Loucy (cell line): ENCODE results near the gene GRSF1.
A peak's percentile ranks its signal among the peaks of the same experiment; 100 is the strongest.

ENCODE experiments used
- H2AFZ ChIP-seq: fragments of 200-600 bp; sonication (generic); 2 replicates; pipeline ENCODE4 v1.6.0; 2016; ENCODE audit warnings: antibody characterized with exemption, mild to moderate bottlenecking, low read length, moderate library complexity
- H3F3A ChIP-seq: fragments of 200-600 bp; 2 replicates; pipeline ENCODE4 v1.6.0; 2016; ENCODE audit warnings: antibody characterized with exemption, low read depth, mild to moderate bottlenecking
- H3K27me3 ChIP-seq: fragments of 200-600 bp; sonication (generic); 2 replicates; pipeline ENCODE4 v1.6.1; 2014; ENCODE audit warnings: low read length, mild to moderate bottlenecking; ENCODE audit not compliant: insufficient read depth, poor library complexity, severe bottlenecking
- H3K36me3 ChIP-seq: fragments of 200-600 bp; sonication (generic); 2 replicates; pipeline ENCODE4 v1.6.1; 2016; ENCODE audit warnings: low read length; ENCODE audit not compliant: insufficient read depth
- H3K4me1 ChIP-seq: fragments of 200-600 bp; sonication (generic); 2 replicates; pipeline ENCODE4 v1.5.1; 2014; ENCODE audit warnings: low read length, mild to moderate bottlenecking; ENCODE audit not compliant: insufficient read depth, poor library complexity, severe bottlenecking
- H3K4me2 ChIP-seq: fragments of 200-600 bp; sonication (generic); 2 replicates; pipeline ENCODE4 v1.6.0; 2014; ENCODE audit warnings: antibody characterized with exemption, low read length, low read depth, mild to moderate bottlenecking; ENCODE audit not compliant: poor library complexity, severe bottlenecking
- H3K4me3 ChIP-seq: fragments of 200-600 bp; sonication (generic); 2 replicates; pipeline ENCODE4 v1.5.1; 2014; ENCODE audit warnings: low read length, mild to moderate bottlenecking, mixed read lengths; ENCODE audit not compliant: poor library complexity, severe bottlenecking
- H3K79me2 ChIP-seq: fragments of 200-600 bp; sonication (generic); 2 replicates; pipeline ENCODE4 v1.6.1; 2014; ENCODE audit warnings: low read length; ENCODE audit not compliant: insufficient read depth
- H3K9ac ChIP-seq: fragments of 200-600 bp; sonication (generic); 2 replicates; pipeline ENCODE4 v1.6.0; 2014; ENCODE audit warnings: mild to moderate bottlenecking, low read depth, low read length, moderate library complexity; ENCODE audit not compliant: poor library complexity, severe bottlenecking
- H3K9me2 ChIP-seq: fragments of 200-600 bp; sonication (generic); replicated peaks from 2 replicates; pipeline ENCODE4 v1.6.1; 2016; ENCODE audit warnings: low read depth, low read length, mixed read lengths
- H3K9me3 ChIP-seq: fragments of 200-600 bp; sonication (generic); 2 replicates; pipeline ENCODE4 v1.6.1; 2014; ENCODE audit warnings: mild to moderate bottlenecking, antibody characterized with exemption, low read length, low read depth; ENCODE audit not compliant: insufficient read depth
- H4K20me1 ChIP-seq: fragments of 200-600 bp; sonication (generic); 2 replicates; pipeline ENCODE4 v1.6.0; 2014; ENCODE audit warnings: antibody characterized with exemption, low read length, mild to moderate bottlenecking; ENCODE audit not compliant: insufficient read depth, poor library complexity, severe bottlenecking
- EZH2phosphoT487 ChIP-seq: fragments of 200-600 bp; IDR thresholded peaks from 2 replicates; pipeline ENCODE4 v1.6.1; 2018; ENCODE audit warnings: antibody characterized with exemption, mild to moderate bottlenecking, moderate library complexity, borderline replicate concordance
- TF ChIP-seq, protein P1 (sequence below): fragments of 200-600 bp; sonication (generic); conservative IDR thresholded peaks from 2 replicates; pipeline ENCODE4 v1.5.1; 2014; ENCODE audit warnings: mild to moderate bottlenecking, antibody characterized with exemption, low read length

The GRSF1 gene

DNA sequence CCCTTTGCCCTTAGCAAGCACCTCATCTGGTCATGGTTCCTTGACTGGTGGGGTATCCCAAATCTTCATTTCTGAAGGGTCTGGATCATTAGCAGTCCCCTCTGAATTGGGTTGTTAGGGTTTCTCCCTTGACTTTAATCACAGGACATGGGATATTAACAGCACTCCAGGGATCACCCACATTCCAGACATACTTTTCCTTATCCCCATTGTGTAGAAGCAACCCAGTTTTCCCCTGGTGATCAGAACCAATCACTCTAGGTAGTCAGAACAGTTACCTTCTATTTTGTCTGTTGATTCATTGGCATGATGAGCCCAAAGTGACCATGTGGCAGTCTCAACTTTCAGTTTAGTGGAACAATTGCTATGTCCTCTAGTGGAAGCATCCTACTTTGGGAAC lies 29.1 kb upstream of the GRSF1 start:
- Histone ChIP-seq H3K9ac (no peak overlapping the region), H3F3A (no peaks in the 10 kb centered on the region), H3K4me3 (no peak overlapping the region), H2AFZ (no peak overlapping the region), H3K4me2 (no peak overlapping the region), H3K27me3 (no peaks in the 10 kb centered on the region), H3K4me1 (no peaks in the 10 kb centered on the region), H3K79me2 (no peaks in the 10 kb centered on the region), H4K20me1 (no peaks in the 10 kb centered on the region), H3K9me3 (no peaks in the 10 kb centered on the region), H3K36me3 (no peaks in the 10 kb centered on the region), H3K9me2 (no peaks in the 10 kb centered on the region)
- no peak for TF ChIP-seq EZH2phosphoT487
- TF ChIP-seq, protein P1, sequence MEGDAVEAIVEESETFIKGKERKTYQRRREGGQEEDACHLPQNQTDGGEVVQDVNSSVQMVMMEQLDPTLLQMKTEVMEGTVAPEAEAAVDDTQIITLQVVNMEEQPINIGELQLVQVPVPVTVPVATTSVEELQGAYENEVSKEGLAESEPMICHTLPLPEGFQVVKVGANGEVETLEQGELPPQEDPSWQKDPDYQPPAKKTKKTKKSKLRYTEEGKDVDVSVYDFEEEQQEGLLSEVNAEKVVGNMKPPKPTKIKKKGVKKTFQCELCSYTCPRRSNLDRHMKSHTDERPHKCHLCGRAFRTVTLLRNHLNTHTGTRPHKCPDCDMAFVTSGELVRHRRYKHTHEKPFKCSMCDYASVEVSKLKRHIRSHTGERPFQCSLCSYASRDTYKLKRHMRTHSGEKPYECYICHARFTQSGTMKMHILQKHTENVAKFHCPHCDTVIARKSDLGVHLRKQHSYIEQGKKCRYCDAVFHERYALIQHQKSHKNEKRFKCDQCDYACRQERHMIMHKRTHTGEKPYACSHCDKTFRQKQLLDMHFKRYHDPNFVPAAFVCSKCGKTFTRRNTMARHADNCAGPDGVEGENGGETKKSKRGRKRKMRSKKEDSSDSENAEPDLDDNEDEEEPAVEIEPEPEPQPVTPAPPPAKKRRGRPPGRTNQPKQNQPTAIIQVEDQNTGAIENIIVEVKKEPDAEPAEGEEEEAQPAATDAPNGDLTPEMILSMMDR, result no peak

- Histone ChIP-seq H3K4me2 (no peak overlapping the region), H3K9me2 (no peaks in the 10 kb centered on the region), H3K27me3 (no peaks in the 10 kb centered on the region), H3K79me2 (no peaks in the 10 kb centered on the region), H3K4me3 (no peak overlapping the region), H3F3A (no peaks in the 10 kb centered on the region), H3K4me1 (no peaks in the 10 kb centered on the region), H3K9me3 (no peaks in the 10 kb centered on the region), H3K36me3 (no peaks in the 10 kb centered on the region), H2AFZ (peak overlapping the region; percentile 18; the same call in 1 of the 2 replicates), H4K20me1 (no peaks in the 10 kb centered on the region), H3K9ac (no peak overlapping the region)
- TF ChIP-seq EZH2phosphoT487, result no peak
Measured at GRCh38 chr4:70863099-70863790, 23.6 kb upstream of the GRSF1 start.

- no peak overlapping the region for H2AFZ ChIP-seq
- no peaks in the 10 kb centered on the region for H3K27me3 ChIP-seq
- H3K9ac ChIP-seq, result no peak overlapping the region
- no peaks in the 10 kb centered on the region for H3K9me3 ChIP-seq
- H3K4me1 ChIP-seq, result no peaks in the 10 kb centered on the region
- H3K79me2 ChIP-seq, result no peaks in the 10 kb centered on the region
- no peaks in the 10 kb centered on the region for H3K9me2 ChIP-seq
- TF ChIP-seq, protein P1, result no peak
- no peak for TF ChIP-seq EZH2phosphoT487
- no peaks in the 10 kb centered on the region for H3K36me3 ChIP-seq
- H3K4me2 ChIP-seq, result no peak overlapping the region
- no peaks in the 10 kb centered on the region for H3F3A ChIP-seq
- H4K20me1 ChIP-seq, result no peaks in the 10 kb centered on the region
- H3K4me3 ChIP-seq, result no peak overlapping the region
Measured at GRCh38 chr4:70859066-70859465, 19.4 kb upstream of the GRSF1 start.

DNA sequence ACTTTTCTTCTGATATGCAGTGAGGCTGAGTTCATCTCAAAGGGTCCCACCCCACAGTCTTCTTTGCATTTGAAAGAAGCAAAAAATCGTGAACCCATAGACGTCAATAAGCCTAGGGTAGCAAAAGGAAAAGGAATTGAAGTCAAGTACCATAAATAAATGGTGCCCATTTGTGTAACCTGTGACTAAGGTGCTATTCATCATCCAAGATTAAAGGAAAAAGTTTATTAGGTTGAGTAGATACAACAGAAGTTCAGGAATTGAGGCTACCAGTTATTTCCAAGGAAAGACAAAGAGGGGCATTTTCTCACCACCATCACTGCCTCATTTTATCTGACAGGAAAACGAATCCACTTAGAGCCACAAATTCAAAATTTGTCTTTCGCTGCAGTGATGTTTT lies 18.8 kb upstream of the GRSF1 start:
- Histone ChIP-seq H3K79me2 (no peaks in the 10 kb centered on the region), H3K9ac (no peak overlapping the region), H3K9me3 (no peaks in the 10 kb centered on the region), H3K4me3 (no peak overlapping the region), H2AFZ (no peak overlapping the region), H3K36me3 (no peaks in the 10 kb centered on the region), H3K4me1 (no peaks in the 10 kb centered on the region), H4K20me1 (no peaks in the 10 kb centered on the region), H3K4me2 (no peak overlapping the region), H3K9me2 (no peaks in the 10 kb centered on the region), H3K27me3 (no peaks in the 10 kb centered on the region), H3F3A (no peaks in the 10 kb centered on the region)
- TF ChIP-seq, protein P1, result no peak
- no peak for TF ChIP-seq EZH2phosphoT487
